Mammary epithelial cell (primary cell): Measurements from ENCODE around the gene RRAGA.

Experiments used
- CTCF ChIP-seq, 2 donors: IDR thresholded peaks in 1 of 2; conservative IDR thresholded peaks in 1 of 2; 2 replicates each; pipeline ENCODE4 v1.5.1; 2011 to 2012; ENCODE audit warnings: inconsistent platforms in 2 of 2, low read length in 2 of 2, mild to moderate bottlenecking in 2 of 2, control low read depth in 1 of 2, low read depth in 1 of 2; ENCODE audit not compliant: insufficient read depth in 1 of 2; ENCODE audit errors: extremely low read depth in 1 of 2
- EZH2 ChIP-seq: IDR thresholded peaks from 2 replicates; pipeline ENCODE4 v1.6.1; 2012; ENCODE audit warnings: low read length, inconsistent platforms, borderline replicate concordance

GRCh38 chr9:19020886-19021455 lies 28.3 kb upstream of the RRAGA start:
- no peak for TF ChIP-seq CTCF (conservative IDR thresholded peaks at IDR 0.05 in 1 of 2, IDR thresholded peaks at IDR 0.05 in 1 of 2; ENCODE audit: extremely low read depth in 1 of 2, insufficient read depth in 1 of 2, low read depth in 1 of 2, low read length in 2 of 2)
- no peak for TF ChIP-seq EZH2
